GM19372 (cell line): Measurements from ENCODE around the gene RPS21.

Experiments
- ATAC-seq: cut with Tn5 transposase; IDR thresholded peaks from one replicate; pipeline ENCODE4 v1.9.1; 2021; ENCODE audit warnings: mild to moderate bottlenecking, low read depth, moderate library complexity; ENCODE audit not compliant: unreplicated experiment

The RPS21 gene

DNA sequence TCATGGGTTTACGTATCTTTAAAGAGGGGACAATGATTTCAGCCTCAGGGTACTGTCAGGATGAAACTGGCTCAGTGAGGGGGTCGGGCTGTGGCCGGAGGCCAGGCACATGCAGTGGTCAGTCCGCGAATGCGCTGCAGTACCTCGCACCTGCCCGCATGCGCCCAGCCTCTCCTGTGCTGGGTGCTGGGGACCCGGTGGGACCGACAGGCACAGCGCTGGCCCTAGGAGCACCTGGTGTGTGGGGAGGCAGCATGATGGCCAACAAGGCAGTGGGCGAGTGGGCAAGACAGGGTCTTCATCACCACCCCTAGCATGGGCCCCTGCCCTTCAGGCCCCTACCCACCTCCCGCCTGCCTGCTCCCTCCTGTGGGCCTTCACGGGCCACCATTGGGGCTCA, 21.2 kb downstream of the RPS21 start:
- ATAC-seq, result no peak

DNA sequence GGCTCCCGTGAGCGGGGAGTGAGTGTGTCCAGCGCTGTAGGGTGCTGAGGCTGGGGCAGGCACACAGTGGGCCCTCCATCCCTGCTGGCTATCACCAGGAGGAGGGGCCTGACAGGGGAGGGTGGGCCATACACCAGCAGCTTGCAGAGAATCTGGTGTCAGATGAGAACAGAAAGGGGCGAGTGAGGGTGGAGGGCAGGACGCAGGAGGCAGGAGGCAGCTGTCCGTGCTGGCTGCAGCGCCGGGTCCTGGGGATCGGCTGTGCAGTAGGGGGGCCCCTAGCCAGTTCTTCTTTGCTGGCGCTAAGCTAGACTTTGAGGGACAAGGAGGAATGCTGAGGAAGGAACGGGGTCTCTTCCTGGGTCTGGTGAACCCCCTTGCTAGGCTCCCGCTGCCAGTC, 21.7 kb downstream of the RPS21 start:
- ATAC-seq, result no peak

DNA sequence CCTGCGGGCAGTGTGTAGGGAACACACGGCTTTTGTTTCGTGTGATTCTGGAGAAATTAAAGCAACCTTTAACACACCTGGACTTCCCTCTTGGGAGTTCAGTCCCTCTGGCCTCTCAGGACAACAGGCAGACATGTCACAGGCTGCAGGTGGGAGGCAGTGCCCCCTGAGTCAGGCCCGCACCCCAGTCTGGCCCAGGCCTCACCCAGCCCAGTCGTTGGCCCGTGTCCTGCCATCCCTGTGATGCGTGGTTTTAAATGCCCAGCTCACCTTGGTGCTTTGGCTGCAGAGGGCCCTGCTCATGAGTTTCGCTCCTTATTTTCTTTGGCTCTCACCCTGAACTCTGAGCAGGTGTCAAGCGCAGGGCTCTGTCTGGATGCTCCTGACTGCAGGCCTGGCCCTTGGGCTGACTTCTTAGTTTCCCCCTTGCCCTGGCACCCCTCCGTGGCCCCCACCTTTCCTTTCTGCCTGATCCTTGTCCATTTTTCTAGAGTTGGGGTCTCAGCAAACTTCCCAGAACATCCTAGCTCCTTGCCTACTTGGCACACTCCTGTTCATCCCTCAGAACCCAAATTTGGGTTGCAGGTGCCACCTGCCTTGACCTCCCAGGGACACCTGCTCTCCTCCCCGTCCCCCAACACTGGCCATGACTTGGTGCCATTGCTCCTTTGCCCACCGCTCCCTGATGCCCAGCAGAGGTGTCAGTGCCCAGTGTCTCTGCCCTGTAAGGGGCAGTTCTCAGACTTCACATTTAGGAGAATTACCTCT, 22.4 kb downstream of the RPS21 start:
- ATAC-seq, result no peak

GRCh38 chr20:62409931-62410745, 23.2 kb downstream of the RPS21 start:
- no peak for ATAC-seq

DNA sequence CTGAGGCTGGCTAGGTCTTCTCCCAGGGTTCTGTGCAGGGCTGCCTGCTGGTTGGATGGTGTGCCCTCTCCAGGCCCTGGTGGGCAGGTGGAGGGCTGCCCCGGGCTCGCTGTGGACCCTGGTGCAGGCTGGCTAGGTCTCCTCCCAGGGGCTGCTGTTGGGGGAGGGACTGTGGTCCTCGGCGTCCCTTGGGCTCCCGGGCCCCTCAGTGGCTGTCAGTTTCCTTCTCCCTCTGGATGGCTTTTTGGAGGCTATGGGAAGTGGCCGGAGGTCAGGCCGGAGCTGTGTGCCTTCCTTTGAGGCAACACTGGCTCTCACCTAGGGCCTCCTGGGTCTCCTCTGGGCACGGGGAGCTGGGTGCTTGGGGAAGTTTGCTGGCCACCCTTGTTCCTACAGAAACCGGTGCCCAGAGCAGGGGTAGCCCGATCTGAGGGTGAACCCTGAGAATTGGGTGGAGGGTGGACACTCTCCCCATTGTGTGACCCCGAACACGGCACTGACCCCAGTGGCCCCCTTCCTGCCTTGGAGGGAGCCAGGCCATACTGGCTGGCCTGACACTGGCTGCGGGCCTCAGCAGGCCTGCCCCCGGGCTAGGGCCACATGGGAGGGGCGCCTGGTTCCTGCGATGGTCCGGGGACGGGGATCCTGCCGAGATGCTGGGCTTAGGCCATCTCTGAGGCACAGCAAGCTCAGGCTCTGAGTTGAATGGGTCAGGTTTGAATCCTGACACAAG, 24.0 kb downstream of the RPS21 start:
- ATAC-seq, result no peak

GRCh38 chr20:62411479-62412193, 24.7 kb downstream of the RPS21 start:
- ATAC-seq, result no peak

- ATAC-seq, result no peak
Measured at GRCh38 chr20:62412194-62413024, 25.5 kb downstream of the RPS21 start.

DNA sequence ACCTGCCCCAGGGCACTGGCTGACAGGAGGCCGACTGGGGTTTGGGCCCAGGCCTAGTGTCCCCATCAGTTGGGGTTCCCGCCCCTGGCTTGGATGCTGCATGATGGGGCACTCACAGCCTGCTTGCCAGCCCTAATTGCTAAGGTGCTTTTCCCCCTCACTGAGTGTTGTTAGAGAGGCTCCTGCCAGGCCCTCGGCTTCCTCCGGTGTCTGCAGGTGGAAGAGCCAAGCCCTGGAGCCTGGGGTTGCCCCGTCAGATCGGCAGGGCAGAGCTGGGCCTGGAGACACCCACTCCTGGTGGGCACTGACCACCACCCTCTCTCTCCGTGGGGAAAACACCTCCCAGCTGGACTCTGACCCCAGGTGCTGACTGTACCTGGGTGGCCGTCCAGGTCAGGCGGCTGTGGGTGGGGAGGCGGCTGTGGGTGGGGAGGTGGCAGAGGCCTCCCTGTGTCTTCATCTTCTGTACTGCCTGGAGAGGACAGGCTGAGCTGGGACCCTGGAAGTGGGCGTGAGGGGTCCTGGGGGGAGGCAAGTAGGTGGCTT, 26.2 kb downstream of the RPS21 start:
- ATAC-seq, result no peak

DNA sequence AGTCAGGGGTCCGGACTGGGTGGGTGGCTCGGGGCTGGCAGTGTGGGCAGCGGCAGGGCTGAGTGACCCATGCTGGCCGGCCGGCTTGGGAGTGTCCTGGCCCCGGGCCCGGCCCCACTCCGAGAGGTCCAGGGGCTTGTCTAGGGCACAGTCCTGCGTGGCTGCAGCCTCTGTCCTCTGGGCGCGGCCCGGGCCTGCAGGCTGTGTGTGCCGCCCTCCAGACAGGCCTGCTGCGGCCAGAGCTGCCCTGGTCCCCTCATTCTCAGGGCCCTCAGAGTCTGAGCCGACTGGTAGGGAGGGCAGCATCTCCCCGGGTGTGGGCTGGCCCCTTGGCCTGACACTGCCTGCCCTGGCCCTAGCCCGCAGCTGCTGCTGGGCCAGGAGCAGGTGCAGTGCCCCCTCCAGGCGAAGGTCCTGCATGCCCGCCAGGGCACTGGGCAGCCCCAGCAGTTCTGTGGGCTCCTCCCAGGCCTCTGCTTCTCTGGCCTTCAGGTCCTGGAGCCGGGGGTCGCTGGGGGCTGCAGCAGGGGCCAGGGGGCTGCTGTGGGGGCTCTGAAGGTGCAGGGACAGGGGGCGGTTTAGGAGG, 27.1 kb downstream of the RPS21 start:
- ATAC-seq, result no peak

- no peak for ATAC-seq
Measured at GRCh38 chr20:62415354-62416111, 28.6 kb downstream of the RPS21 start.

- no peak for ATAC-seq
Measured at GRCh38 chr20:62416651-62417637, 30.0 kb downstream of the RPS21 start.

GRCh38 chr20:62417981-62418708, 31.2 kb downstream of the RPS21 start:
- no peak for ATAC-seq

GRCh38 chr20:62418709-62419487, 32.0 kb downstream of the RPS21 start:
- ATAC-seq, result no peak

DNA sequence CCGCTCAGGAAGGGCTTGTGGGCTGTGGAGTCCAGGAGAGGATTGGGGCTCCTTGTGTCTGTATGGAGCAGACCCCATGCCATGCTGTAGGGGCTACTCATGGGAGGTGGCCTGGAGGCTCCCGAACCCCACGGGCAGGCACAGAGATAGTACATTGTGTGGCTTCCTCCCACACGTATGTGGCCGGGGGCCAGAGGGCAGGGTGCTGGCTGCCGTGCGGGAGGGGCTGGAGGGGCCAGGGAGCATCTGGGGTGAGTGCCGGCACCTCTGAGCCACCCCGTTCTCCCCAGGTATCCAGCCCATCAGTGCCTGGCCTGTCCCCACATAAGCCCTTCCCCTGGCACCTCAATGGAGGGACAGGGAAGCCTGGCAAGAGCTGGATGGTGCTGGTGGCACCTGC, 32.9 kb downstream of the RPS21 start:
- no peak for ATAC-seq

DNA sequence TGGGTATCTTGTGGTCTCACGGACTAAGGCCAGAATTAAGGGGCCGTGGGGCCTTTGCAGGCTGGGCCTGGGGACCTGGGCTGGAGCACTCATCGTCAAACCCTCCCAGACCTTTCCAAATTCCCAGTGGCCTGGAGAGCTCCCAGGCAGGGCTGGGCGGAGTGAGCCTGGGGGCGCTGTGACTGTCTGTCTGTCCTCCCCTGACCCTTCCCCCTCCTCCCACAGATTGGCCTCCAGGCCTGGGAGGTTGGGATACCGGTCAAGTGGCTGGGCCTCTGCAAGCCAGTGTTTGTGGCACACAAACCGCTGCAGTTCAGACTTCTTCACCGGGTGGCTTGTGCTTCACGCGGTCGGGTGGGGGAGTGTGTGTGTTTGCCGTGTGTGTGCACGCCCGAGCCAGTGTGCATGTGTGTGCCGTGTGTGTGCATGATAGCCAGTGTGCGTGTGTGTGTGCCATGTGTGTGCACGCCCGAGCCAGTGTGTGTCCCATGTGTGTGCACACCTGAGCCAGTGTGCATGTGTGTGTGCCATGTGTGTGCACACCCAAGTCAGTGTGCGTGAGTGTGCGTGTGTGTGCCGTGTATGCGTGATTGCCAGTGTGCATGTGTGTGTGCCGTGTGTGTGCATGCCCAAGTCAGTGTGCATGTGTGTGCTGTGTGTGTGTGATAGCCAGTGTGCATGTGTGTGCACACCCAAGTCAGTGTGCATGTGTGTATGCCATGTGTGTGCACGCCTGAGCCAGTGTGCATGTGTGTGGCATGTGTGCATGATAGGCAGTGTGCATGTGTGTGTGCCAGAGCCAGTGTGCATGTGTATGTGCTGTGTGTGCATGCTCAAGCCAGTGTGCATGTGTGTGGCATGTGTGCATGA, 34.2 kb downstream of the RPS21 start:
- ATAC-seq, result no peak
